Kidney glomerular epithelial cell (primary cell): ENCODE data around the gene SMAD1.
"Not testable (repeated sequence)": the region's sequence is repeated elsewhere in the genome, so short reads cannot be mapped to it uniquely, and the experiment has no call there.

Experiments
- DNase-seq: peaks from one replicate; lab custom pipeline; 2025; lab: John Stamatoyannopoulos, UW

Gene SMAD1

DNA sequence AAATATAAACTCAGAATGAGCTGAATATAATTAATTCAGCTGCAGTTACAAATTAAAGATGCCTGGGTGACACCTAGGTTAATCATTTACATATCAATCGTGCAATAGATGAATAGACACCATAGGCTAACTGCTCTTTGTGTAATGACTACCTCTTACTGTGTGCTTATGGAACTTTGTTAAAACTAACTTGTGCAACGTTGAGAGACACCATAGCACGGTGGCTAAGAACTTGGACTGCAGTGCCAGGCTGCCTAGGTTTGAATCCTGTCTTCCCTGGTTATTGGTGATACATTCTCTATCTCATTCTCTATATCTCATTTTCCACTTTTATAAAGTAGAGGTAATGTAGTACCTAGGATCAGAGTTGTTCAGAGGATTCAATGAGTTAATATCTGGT lies 46.9 kb downstream of the SMAD1 start:
- peak; percentile 16 for DNase-seq

DNA sequence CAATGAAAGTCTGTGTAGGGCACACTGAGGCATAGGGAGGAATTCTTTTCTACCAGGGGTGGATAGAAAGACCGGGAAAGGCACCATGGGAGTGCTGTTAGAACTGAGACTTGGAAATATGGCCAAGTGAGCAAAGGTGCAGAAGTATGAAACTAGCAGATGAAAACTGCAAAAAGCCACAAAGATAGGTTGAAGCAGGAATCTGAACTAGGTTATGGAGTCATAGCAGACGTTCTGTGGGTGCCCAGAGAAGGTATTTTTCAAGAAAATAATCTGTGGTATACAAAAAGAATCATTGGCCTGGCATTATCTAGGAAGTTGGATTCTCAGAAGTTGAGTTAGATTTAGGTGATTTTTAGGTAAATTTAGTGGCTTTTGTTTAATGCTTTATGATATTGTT lies 48.5 kb downstream of the SMAD1 start:
- DNase-seq = no peak

GRCh38 chr4:145530662-145531061 lies 49.0 kb downstream of the SMAD1 start:
- DNase-seq = no peak

DNA sequence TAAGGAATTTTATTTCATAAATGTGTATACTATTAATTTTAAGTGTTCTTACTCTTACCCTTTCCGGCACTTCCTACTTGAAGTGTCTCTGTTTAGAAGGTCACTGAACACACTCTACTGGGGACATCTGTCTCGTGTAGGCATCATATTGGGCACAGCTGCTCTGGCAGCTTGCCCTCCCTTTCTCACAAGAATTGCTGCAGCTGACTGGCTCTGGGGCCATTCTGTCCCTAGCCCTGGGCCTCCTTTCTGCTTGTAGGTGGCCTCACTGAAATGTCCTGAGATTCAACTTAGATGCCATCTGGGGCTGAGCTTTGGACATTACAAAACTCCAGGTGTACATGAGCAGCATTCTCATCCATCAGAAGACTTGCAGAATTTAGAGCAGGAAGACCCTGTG lies 49.6 kb downstream of the SMAD1 start:
- DNase-seq = no peak

- DNase-seq = no peak
Measured at GRCh38 chr4:145531859-145532258, 50.2 kb downstream of the SMAD1 start.

DNA sequence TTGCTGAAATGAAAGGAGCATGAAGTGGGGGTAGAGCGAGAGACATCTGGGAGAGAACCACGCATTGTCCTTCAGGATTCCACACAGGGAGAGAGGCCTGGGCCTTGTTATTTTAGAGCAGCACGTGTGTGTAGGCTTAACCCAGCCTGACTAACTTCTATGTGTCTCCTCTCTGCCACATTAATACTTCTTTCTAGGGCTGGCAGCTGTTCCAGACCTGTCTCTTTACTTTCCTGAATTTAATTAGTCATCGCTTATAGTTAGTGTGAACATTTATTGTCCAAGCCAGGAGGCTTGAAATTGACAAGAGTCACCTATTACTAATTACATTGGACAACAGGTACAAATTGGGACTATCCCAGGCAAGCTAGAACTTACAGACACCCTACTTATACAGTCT lies 51.3 kb downstream of the SMAD1 start:
- DNase-seq = no peak

- not testable (repeated sequence) for DNase-seq
Measured at GRCh38 chr4:145533415-145533814, 51.8 kb downstream of the SMAD1 start.

DNA sequence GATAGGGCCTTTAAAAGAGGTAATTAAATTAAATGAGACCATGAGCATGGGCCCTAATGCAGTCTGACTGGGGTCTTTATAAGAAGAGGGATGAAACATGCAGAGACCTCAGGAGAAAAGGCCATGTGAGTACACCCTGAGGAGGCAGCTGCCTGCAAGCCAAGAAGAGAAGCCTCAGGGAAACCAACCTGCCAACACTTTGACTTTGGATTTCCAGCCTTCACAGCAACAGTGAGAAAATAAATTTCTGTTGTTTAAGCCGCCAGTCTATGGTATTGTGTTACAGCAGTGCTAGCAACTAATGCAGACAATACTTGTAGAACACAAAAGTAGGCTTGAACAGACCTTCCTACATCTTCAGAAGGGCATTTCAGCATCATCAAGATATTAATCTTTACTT lies 52.3 kb downstream of the SMAD1 start:
- no peak for DNase-seq

DNA sequence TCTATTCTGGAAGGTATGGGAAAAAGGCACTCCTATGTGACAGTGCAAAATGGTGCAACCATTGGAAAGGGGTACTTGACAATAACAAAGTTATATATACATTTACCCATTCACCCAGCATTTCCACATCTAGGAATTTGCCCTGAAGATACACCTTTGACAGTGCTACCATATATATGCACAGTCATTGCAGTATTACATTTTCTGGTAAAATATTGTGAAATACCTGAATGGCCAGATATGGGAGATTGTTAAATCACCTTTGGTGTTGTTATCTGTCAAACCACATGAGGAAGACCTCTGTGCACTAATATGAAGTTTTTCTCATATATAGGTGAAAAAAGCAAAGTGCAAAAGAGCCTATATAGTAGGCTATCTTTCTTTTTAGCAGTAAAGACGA lies 53.5 kb downstream of the SMAD1 start:
- DNase-seq = no peak

GRCh38 chr4:145536044-145536443 lies 54.4 kb downstream of the SMAD1 start:
- DNase-seq = no peak

DNA sequence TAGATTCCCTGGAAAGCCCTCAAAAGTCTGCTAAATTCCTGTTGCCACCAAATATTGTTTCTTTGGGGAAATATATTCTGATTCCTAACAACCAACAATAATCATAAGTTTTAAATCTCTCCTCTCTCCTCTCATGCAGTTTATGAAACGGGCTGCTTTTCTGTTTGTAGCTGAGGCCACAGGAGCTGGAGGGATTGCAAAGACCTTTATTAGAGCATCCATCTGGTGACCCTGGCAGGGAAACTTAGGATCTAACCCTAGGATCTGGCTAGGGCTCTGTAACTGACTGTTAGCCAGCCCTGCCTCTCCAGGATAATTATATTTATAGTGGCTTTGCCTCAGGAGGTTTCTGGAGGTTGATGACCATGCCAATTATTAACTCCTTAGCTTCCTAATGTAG lies 56.9 kb downstream of the SMAD1 start:
- DNase-seq = no peak

- DNase-seq = no peak
Measured at GRCh38 chr4:145539671-145540070, 58.0 kb downstream of the SMAD1 start.

- DNase-seq = no peak
Measured at GRCh38 chr4:145540235-145540634, 58.6 kb downstream of the SMAD1 start.

DNA sequence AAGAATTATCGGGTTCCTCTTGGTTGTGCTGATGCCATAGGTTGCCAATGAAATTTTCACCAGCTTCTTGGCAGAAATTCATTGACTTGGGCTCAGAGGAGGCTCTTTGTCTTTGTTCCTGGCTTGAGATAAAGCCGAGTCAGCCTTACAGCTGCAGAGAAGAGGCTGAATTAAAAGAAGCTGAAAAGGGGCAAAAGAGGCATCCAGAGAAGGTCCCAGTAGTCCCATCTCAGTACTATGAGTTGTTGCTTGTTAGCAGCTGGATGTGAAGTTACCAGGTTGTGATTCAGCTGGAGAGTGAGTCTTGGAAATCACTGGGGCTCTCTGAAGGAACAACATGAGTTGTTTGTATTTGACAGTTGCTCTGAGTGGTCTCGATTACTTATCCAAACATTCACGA lies 59.7 kb downstream of the SMAD1 start:
- DNase-seq = no peak

DNA sequence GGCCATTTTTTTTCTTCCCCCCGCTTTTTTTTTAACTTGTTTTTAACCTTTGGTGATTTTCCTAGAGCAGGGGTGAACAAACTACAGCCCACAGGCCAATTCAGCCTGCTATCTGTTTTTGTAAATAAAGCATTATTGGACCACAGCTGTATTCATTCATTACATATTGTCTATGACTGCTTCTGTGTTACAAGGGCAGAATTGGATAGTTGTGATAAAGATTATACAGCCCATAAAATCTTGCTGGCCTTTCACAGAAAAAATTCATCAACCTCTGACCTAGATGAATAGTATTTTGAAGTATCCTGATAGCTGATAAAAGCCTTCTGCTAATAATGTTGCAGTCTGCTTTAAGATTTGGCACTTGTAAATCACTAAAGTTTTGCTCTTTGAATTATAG lies 63.4 kb downstream of the SMAD1 start:
- DNase-seq = no peak

GRCh38 chr4:145545538-145546174 lies 64.0 kb downstream of the SMAD1 start:
- DNase-seq = peak; percentile 76

DNA sequence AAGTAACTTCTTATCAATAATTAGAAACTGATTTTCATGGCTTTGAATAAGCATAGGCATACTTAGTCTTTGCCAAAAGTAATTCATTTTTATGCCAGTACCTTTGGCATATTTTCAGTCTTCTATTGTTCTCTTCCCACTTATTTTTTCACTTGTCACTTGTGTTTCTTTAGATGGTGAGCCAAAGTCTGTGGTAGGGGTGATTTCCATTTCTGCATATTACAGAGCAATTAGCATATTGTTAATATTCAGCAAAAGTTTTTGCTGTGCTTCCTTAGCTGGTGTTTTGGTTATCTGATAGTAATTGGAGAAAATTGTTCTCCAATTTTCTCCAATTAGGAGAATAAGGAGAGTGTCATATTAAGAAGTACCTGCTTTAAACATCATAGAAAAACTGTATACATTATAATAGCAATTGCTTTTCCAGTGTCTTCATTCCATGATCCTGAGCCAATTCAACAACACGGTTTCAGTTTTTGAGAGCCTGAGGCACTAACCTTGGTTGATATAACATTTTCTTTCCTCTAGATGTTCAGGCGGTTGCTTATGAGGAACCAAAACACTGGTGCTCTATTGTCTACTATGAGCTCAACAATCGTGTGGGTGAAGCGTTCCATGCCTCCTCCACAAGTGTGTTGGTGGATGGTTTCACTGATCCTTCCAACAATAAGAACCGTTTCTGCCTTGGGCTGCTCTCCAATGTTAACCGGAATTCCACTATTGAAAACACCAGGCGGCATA lies 64.7 kb downstream of the SMAD1 start:
- DNase-seq = no peak

- no peak for DNase-seq
Measured at GRCh38 chr4:145551660-145552059, 70.0 kb downstream of the SMAD1 start.

DNA sequence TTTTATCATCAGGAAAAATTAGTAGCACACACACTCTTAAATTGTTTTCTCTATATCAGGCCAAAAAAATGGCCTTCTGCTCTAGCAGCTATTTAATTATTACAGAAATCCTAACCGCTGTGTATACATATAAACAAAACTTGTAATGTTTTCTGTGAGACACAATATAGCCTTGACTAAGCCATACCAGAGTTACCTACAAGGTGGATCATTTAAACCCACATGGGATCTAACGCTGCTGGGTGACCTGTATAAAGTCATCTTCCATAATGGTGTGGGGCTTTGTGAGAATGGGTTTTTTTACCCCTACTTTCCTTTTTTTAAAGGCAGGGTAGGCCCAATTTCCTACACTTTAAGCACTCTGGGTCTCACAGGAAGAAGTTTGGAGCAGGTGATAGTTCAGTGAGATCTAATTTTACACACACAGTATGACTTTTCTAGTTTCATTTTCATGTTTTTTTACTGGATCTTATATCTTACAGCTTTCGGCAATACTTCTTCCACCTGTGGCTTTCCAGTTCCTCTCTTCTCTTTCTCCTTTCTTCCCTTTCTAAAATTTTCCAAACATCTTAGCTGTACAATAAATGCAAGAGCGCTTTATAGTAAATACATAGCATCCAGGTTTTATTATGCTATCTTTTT lies 70.6 kb downstream of the SMAD1 start:
- DNase-seq = no peak

- DNase-seq = no peak
Measured at GRCh38 chr4:145553375-145553774, 71.7 kb downstream of the SMAD1 start.

DNA sequence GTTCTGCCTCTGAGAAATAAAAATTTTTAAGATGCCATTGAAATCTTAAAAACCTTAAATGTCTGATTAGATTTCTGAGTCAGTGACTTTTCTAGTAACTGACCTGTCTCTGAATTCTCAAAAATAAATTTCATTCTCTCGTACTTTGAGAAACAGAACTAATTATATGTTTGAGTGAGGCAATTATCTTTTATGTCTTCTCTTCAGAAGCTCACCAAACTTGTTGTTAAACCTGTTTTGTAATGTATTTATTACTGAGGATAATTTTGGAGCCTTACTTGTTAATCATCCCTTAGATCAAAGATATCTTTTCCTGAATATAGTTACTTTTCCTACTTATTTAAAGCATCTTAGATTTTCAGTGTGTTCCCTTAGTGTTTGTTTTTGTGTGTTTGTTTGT lies 73.0 kb downstream of the SMAD1 start:
- no peak for DNase-seq

DNA sequence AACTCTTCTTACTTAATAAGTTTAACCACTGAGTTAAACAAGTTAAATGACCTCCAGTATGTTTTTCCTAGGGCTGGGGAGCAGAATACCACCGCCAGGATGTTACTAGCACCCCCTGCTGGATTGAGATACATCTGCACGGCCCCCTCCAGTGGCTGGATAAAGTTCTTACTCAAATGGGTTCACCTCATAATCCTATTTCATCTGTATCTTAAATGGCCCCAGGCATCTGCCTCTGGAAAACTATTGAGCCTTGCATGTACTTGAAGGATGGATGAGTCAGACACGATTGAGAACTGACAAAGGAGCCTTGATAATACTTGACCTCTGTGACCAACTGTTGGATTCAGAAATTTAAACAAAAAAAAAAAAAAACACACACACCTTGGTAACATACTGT lies 76.1 kb downstream of the SMAD1 start:
- peak; percentile 47 for DNase-seq

- no peak for DNase-seq
Measured at GRCh38 chr4:145563293-145563985, 81.8 kb downstream of the SMAD1 start.
